SW480 (cell line): Measurements from ENCODE around the gene R3HDM4.

Experiments used
- DNase-seq: peaks from one replicate; pipeline ENCODE4 v3.0.0-alpha.2; 2016; ENCODE audit warnings: low spot score

R3HDM4 gene

DNA sequence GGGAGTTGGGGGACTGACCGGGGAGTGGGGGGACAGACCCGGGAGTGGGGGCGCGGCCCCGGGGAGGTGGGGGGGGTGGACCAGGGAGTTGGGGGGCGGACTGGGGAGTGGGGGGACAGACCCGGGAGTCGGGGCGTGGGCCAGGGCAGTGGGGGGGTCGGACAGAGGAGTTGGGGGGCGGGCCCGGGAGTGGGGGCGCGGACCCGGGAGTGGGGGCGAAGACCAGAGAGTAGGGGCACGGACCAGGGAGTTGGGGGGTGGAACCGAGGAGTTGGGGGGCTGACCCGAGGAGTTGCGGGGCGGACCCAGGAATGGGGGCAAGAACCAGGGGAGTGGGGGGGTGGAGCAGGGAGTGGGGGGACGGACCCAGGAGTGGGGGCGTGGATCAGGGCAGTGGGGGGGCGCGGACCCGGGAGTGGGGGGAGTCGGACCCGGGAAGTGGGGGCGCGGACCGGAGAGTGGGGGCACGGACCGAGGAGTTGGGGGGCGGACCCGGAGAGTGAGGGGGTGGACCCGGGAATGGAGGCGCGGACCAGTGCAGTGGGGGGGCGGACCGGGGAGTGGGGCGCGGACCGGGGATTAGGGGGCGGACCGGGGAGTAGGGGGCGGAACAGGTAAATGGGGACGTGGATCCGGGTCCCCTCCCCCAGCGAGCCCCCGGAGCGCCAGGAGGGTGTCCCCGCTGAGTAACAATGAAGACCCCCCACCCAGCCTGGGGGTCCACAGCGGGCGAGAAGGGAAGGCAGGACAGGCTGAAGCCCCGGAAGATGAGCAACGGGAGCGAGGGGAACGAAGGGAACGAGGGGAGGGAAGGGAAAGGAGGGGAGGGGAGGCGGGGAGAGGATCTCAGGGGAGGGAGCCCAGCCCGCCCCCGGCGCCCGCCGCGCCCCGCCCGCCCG, 589 bp downstream of the R3HDM4 start:
- DNase-seq, result no peak

DNA sequence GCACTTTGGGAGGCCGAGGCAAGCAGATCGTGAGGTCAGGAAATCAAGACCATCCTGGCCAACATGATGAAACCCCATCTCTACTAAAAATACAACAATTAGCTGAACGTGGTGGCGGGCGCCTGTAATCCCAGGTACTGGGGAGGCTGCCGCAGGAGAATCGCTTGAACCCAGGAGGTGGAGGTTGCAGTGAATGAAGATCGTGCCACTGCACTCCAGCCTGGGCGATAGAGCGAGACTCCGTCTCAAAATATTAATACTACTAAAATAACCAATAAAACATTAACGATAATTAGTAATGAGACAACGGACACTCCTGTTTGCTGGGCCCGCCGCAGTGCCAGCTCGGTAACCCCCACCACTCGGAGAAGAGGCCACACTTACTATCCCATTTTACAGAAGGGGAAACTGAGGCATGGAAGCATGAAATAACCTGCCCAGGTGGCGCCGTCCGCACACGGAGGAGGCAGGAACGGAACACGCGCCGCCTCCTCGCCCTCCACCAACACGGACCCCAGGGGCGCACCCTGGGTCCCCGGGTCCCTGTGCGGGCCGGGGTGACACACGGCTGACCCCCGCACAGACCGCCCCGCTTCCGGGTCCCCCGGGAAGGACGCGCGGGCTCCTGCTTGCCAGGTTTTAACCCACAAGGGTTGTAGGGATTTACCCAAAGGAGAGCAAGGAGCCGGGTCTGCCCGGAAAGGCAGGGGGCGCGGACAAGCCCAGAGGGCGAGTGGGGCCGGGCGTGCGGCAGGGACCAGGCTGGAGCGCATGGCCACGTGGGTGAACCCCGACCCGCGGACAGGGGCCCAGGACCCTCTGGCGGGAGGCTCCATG, 1.6 kb downstream of the R3HDM4 start:
- no peak for DNase-seq

DNA sequence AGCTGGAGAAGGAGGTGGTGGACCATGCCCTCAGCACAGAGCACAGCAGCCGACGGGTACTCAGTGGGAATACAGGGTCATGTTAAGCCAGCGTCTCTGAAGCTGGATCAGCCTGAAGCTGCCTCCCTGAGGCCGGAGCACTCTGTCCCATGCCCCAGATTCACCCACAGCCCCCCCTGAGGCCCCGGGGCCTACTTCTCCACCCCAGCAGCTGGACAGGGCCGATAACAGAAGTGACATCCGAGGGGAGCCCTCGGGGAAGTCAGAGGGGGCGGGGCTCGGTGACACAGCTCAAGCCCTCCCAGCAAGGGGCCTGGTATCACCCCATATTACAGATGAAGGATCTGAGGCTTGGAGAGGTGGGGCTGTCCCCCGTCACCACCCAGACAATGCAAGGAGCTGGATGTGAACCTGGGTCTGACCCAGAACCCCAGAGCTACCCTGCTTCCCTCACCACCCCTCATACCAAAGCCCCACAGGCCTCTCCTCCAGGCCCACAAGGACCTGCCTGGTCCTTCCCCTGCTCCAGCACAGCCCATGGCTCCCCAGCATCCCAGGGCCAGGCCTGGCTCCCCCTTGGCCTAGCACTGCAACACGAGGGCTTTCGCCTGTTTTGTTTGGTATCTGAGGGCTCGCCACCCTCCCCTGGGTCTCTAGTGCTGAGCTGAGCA, 5.7 kb downstream of the R3HDM4 start:
- DNase-seq, result no peak

- DNase-seq, result no peak
These were observed 6.5 kb downstream of the R3HDM4 start for GRCh38 chr19:906480-906879.

DNA sequence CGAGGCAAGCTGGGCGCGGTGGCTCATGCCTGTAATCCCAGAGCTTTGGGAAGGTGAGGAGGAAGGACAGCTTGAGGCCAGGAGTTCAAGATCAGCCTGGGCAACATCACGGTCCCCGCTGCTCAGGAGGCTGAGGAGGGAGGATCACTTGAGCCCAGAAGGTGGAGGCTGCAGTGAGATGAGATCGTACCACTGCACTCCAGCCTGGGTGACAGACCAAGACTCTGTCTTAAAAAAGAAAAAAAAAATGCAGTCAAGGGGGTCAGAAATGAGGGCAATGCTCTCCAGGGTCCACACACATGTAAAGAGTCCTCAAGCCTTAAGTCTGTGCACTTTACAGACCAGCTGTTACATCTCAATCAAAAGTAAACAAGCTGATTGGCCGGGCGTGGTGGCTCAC, 8.5 kb downstream of the R3HDM4 start:
- no peak for DNase-seq

DNA sequence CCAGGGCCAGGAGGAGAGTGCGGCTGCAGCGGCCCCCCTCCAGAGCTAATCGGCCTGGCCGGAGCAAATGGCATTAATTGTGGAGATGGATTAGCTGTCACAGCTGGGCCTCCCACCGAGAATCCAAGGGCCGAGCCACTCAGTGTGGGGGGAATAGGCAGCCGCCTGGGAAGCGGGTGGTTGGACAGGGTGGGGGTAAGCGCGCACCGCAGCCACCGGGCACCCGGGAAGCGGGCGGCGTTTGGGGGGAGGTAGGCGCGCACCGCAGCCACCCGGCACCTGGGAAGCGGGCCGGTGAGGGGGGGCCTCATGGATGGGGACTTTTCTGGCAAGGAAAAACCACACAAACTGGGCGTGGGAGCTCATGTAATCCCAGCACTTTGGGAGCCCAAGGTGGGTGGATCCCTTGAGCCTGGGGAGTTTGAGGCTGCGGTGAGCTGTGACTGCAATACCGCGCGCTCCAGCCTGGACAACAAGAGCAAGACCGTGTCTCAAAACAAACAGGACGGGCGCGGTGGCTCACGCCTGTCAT, 9.7 kb downstream of the R3HDM4 start:
- DNase-seq, result peak; percentile 40

- no peak for DNase-seq
These were observed 10.4 kb downstream of the R3HDM4 start for GRCh38 chr19:902446-903226.

DNA sequence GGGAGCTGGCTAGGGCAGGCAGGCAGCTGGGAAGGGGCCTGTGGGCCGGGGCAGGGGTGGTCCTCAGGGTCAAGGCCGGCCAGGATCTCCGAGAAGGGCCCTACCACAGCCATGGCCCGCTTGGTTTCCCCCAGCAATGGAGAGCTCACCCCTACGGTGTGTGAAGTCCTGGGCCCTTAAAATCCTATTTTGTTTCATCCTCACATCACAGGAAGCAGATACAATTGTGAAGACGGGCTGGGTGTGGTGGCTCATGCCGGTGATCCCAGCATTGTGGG, 11.0 kb downstream of the R3HDM4 start:
- DNase-seq, result no peak

DNA sequence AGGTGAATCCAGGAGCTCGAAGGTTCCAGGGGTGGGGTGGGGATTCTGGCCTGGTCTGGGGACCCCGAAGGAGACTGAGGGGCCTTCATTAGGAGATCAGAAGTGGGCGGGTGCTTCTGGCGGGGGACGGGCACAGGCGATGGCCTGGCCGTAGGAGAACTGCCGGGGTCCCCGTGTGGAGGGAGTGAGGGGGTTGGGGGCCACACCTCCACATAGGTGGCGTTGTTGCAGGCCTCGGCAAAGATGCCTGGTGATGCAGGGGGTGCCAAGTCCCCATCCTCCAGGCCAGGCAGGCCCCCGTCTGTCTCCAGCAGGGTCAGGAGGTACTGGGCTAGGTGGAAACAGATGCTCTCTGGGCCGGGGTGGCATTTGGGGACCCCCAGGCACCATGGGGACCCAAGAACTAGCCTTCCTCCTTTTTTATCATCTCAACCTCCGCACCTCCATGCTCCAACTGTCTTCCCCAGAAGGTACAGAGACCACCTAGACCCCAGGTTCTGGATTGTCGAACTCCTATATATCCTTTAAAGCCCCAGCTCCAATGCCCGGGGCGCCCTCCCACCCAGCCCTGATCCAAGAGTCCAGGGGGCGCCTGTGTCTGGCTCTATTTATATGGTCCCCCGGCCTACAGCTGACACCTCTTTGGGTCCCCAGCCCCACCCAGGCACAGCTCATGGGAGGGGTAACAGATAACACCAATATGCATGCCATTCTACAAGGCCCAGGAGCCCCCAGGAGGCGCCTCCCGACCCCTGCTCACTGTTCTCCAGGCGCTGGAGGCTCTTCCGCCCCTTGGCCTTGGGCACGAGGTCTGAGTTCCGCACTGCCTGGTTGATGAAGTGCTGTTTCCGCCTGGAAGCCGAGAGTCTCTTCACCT, 11.6 kb downstream of the R3HDM4 start:
- DNase-seq, result no peak

GRCh38 chr19:900302-901111, 12.5 kb downstream of the R3HDM4 start:
- DNase-seq, result peak; percentile 56

DNA sequence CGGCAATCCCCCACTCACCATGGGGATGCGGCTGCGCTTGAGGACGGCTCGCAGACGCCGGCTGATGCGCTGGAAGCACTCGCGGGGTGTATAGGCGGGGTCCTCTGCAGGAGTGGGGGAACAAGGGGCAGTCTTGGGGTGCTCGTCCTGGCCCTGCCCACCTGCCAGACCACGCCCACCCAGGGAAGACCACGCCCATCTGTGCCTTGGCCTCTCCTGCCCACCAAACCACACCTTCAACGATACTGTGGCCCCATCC, 13.0 kb downstream of the R3HDM4 start:
- DNase-seq, result no peak

DNA sequence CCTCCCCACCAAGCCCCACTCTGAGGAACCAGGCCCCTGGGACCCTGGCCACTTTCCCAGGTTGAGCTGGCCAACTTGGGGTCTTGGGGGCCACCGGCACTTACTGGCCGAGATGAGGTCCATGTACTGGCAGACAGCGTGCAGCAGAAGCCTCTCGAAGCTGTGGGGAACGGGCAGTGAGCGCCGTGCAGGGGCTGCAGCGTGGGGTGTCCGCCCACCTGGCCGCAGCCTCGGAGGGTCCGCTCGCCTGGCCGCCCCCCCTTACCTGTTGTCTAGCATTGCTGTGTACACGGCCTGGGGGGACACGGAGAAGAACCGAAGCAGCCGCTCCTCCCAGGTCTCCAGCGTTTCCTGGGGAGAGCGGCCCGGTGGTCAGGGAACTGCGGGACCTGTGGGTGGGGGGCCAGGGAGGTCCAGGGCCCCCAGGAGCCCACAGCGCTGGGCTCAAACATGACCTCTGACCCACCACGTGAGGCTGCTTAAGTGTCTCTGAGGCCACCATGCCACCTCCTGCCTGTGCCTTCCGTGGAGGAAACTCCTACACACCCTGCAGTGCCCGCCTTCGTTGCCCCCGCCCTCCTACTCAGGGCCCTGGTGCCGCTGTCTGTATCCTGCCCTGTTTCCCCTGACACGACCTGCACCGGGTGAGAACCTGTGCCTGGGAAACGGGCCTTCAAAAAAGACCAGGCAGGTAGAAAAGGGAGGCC, 13.5 kb downstream of the R3HDM4 start:
- no peak for DNase-seq

GRCh38 chr19:898663-899062, 14.4 kb downstream of the R3HDM4 start:
- DNase-seq, result no peak

DNA sequence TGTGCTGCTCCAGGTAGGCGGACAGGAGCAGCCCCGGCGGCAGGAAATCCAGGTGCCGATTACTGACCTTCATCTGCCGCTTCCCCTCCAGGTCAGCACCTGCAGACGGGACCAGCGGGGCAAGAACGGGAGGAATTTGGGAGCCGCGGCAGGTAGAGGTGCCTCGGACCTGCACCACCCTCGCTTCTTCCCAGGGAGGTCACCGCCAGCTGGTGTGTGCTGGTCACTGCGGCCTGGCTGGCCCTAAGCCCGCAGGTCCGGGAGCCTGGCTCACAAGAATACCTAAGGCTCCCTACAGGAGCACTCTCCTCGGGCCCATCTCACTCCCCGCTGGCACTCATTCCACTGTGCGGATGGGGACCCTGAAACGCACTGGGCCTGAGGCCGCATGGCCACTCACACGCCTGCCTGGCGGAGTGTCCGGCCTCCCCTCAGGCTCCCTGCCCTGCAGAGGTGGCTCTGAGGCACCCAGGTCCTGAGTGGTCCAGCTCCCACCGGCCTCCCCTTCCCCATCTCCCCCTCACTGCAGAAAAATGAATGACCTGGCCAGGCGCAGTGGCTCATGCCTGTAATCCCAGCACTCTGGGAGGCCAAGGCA, 15.5 kb downstream of the R3HDM4 start:
- no peak for DNase-seq

DNA sequence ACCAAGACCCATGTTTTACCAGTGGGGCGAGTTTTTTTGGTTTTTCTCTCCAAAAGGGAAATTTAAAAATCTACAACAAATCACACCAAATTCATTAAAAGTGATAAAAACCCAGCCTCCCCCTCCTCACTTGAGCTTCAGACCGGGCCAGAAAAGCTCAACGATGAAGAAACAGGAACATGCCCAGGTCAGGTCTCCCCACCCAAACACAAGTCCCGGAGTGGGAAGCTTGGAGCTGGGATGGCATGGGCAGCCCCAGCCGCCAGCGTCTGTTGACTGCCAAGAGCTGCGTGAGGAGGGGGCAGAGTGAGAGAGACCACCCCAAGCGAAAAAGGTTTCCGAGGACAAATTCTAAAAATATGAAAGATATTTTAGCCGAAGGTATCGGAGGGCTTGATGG, 16.0 kb downstream of the R3HDM4 start:
- DNase-seq, result no peak

- no peak for DNase-seq
These were observed 16.6 kb downstream of the R3HDM4 start for GRCh38 chr19:896434-896833.

- peak; percentile 84 for DNase-seq
These were observed 19.9 kb downstream of the R3HDM4 start, which contains the start of the genes MED16 and RNU6-9 for GRCh38 chr19:892894-893689. MED16 (minus strand) TSS chr19:893187; CDS start chr19:891131, 2,056 bp downstream. RNU6-9 (plus strand) TSS chr19:893484.

GRCh38 chr19:892243-892893, 20.7 kb downstream of the R3HDM4 start:
- DNase-seq, result no peak
